UCSD-AML1 (cell line): ENCODE data around the gene GGT5.
"Not testable (repeated sequence)": the region's sequence is repeated elsewhere in the genome, so short reads cannot be mapped to it uniquely, and the experiment has no call there.

Experiments
- DNase-seq: peaks from one replicate; lab custom pipeline; 2025; ENCODE audit not compliant: unreplicated experiment; lab: John Stamatoyannopoulos, UW

GGT5 gene

DNA sequence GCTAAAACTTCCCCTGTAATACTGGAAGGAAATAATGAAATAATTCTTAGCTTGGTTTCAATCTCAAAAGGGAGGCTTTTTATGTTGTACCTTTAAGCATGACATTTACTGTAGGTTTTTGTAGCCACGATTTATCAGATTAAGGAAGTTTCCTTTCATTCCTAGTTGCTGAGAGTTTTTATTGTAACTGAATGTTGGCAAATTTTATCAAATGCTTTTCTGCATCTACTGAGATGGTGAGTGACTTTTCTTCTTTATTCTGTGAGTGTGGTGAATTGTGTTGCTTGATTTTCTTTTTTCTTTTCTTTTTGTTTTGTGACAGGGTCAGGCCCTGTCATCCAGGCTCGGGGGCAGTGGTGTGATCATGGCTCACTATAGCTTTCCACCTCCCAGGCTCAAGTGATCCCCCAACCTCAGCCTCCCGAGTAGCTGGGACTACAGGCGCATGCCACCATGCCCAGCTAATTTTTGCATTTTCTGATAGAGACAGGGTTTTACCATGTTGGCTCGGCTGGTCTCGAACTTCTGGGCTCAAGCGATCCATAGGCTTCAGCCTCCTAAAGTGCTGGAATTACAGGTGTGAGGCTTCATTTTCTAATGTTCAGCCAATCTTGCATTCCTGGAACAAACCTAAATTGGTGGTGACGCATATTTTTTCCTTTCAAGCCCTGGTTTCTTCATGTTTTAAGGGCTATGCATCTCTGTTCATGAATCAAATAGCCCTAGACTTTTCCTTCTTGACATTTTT is 37.4 kb downstream of the GGT5 start:
- DNase-seq = no peak

DNA sequence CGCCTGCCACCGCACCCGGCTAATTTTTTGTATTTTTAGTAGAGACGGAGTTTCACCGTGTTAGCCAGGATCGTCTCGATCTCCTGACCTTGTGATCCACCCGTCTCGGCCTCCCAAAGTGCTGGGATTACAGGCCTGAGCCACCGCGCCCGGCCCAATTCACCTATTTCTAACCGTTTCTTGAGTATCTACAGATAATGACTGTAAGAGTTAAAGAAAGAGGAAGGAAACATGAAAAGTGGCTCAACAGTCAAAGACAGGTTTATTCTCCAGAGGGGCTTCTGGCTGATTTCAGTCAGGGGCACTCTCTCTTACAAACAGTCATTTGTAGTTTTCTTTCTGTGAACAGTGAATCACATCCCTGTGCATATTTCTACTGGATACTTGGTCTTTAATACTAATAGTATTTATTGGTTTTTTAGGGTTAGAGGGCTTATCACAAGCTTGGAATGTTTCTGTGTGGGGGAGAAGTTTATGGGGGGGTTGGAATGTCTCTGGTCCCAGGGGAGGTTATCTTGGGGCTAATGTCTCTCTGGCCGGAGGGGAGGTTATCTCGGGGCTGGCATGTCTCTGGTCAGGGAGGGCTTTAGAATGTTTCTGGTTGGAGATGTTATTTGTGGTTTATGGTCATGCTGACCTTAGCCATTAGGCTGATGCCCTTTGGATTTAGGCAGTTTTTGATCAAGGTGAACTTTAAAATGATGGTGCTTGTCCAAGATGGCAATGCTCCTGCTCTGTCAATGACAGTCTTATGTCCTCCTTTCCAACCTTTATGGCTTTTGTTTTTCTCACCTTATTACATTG is 38.2 kb downstream of the GGT5 start:
- DNase-seq = not testable (repeated sequence)

GRCh38 chr22:24205438-24206195 is 39.3 kb downstream of the GGT5 start:
- DNase-seq = no peak

GRCh38 chr22:24203856-24204255 is 41.0 kb downstream of the GGT5 start:
- DNase-seq = not testable (repeated sequence)

DNA sequence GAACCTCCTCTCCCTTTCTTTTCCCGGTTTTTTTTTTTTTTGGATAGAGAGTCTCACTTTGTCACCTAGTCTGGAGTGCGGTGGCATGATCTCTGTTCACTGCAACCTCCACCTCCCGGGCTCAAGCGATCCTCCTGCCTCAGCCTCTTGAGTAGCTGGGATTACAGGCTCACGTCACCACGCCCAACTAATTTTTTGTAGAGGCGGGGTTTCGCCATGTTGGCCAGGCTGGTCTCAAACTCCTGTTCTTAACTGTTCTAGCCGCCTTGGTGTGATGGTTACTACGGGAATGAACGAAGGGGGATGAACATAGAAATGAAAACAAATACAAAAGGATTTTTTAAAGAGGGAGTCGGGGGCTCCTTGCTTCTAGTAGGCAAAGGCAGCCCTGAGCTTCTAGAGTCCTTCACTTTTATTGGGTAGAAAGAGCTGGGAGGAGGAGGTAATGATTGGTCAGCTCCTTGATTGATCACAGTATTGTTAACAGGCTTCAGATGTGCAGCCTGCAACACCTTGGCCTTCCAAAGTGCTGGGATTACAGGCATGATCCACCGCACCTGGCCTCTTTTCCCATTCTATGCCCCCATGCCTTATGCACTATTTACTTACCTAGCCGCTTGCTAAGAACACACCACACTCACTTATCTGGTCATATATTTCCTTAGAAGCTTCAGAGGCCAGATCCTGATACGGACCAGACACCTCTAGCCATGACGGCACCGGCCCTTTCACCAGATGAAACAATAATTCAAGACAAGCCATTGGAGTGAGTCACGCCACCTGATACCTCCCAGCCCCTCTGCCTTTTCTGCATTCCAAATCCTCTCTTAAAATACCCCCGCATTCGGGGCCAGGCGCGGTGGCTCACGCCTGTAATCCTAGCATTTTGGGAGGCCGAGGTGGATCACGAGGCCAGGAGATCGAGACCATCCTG is 42.9 kb downstream of the GGT5 start:
- no peak for DNase-seq

- DNase-seq = no peak
These were observed 44.2 kb downstream of the GGT5 start for GRCh38 chr22:24200619-24201212.

DNA sequence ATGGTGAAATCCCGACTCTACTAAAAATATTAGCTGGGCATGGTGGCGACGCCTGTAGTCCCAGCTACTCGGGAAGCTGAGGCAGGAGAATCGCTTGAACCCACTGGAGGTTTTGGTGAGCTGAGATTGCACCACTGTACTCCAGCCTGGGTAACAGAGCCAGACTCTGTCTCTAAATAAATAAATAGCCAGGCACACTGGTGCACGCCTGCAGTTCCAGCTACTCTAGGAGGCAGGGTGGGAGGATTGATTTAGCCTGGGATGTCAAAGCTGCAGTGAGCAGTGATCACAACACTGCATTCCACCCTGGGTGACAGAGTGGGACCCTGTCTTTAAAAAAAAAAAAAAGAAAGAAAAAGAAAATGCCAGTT is 46.2 kb downstream of the GGT5 start:
- no peak for DNase-seq

DNA sequence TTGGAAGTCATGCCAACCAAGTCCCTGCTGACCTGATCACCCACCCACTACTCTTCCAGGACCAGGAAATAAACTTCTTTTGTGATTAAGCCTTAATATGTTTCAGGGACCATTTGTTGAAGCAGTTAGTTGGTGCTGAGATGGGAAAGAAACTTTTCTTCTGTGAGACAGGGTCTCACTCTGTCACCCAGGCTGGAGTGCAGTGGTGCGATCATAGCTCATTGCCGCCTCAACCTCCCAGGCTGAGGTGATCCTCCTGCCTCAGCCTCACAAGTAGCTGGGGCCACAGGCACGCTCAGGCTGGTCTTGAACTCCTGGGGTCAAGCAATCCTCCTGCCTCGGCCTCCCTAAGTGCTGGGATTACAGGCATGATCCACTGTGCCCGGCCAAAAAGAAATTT is 53.0 kb downstream of the GGT5 start:
- no peak for DNase-seq

GRCh38 chr22:24191381-24191841 is 53.5 kb downstream of the GGT5 start:
- no peak for DNase-seq

DNA sequence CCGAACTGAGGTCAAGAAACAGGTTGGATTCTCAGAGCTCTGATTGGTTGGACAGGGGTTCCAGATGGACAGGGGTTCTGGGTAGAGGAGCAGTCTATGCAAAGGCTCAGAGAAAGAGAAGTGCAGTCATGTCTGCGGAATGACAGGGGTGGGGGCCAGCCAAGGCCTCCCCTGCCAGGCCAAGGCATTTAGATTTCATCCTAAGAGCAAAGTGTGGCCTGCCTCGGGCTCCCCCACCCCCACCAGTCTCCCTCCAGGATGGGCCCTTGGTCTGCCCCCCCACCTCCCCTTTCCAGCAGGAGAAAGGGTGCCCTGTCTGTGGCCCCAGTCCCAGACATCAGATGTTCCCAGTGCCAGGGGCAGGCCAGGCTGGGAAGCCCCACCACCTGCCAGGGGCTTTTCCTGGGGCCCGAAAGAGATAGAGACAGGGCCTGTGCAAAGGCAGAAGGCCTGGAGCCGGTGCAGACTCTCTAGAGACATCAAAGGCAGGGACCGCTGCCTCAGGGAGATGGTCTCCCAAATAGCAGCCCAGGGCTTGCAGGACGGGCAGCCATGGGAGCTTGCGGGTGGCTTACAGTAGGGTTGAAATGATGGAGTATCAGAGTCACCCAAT is 54.2 kb downstream of the GGT5 start:
- no peak for DNase-seq

GRCh38 chr22:24190159-24190540 is 54.7 kb downstream of the GGT5 start:
- no peak for DNase-seq

- DNase-seq = peak; percentile 70
These were observed 55.4 kb downstream of the GGT5 start for GRCh38 chr22:24189249-24190158.

- no peak for DNase-seq
These were observed 56.1 kb downstream of the GGT5 start for GRCh38 chr22:24188705-24189248.

- no peak for DNase-seq
These were observed 56.9 kb downstream of the GGT5 start for GRCh38 chr22:24187731-24188644.

GRCh38 chr22:24186892-24187670 is 57.8 kb downstream of the GGT5 start:
- DNase-seq = no peak

GRCh38 chr22:24186352-24186740 is 58.5 kb downstream of the GGT5 start:
- DNase-seq = no peak
